Activated effector memory CD4-positive, alpha-beta T cell treated with anti-CD3 and anti-CD28 coated beads, Interleukin-2, amount 50 U/mL, for 16 hours (primary cell): ENCODE measurements around the gene DOCK10.

ENCODE experiments used
- DNase-seq: peaks from one replicate; pipeline ENCODE4 v3.0.0-alpha.2; 2020

Gene DOCK10

DNA sequence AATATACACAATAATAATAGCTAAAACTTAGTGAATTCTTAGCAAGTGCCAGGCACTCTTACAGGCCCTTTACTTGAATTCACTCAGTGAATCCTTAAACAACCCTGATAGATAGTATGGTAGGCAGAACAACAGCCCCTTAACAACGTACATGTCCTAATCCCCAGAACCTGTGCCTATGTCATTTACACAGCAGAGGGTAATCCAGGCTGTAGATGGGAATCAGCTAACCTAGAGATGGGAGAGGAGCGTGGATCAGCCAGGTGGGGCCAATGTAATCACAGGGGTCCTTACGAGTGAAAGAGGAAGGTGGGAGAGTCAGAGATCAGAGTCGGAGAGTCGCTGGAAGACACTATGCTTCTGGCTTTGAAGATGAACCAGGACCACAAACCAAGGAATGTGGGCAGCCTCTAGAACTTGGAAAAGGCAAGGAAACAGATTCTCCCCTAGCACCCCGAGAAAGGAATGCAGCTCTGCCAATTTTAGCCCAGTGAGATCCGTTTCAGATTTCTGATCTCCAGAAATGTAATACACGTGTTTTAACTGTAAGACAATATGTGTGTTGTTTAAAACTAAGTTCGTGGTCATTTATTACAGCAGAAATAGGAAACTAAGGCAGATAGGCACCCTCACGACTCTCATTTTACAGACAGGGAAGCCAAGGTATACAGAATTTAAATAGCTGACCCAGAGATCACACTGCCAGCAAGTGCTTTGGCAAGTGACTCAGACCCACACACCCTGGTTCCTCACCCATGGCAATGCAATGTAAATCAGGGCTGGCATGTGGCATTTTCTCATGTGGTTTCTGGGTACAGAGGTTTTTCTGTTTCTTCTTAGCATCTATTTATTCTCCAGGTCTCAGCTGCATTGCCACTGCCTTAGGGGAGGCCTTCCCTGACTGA, 68.9 kb downstream of the DOCK10 start:
- no peak for DNase-seq

GRCh38 chr2:224971214-224971613, 71.1 kb downstream of the DOCK10 start:
- DNase-seq = peak; percentile 63

DNA sequence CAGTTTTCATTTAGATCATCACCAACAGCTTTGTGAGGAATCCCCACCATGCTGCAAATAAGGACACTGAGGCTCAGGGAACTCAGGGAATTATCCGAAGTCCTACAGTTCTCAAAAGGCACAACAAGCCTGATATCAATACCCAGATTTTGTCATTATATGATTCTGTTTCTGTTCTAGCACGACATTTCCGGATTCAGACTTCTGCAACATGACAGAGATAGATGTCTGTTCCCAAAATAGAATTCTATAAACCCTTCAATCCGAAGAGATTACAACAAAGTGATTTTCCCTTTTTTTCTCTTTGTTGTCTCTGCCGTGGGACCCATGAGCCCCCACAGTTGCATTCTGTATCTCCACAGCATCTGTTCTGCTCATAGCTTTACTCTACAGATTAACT, 72.0 kb downstream of the DOCK10 start:
- no peak for DNase-seq

DNA sequence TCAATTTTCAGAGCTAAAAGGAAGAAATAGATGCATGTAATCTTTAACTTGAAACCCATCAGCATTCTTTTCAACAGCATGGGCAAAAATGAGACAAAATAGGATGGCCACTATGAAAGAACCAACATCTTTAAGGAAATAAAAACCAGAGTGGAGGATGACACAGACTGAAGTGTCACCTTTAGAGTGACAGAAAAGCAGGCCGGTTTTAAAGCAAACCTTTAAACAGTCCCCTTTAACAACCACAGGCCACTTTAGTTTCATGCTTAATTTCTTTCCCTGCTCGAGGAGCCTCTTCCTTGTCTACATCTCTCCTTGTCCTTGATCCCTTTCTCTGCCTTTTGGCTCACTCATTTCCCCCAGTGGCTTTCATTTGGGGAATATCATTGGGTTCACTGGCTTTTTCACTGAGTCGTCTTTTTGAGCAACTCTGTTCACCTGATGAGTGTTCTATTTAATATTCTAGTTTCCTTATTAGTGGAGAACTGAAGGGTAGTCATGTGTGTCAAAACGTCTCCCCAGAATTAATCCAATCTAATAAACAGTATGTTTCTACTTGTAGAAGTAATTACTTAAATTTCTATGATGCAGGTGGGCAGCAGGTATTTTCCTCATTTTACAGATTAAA, 72.5 kb downstream of the DOCK10 start:
- no peak for DNase-seq

DNA sequence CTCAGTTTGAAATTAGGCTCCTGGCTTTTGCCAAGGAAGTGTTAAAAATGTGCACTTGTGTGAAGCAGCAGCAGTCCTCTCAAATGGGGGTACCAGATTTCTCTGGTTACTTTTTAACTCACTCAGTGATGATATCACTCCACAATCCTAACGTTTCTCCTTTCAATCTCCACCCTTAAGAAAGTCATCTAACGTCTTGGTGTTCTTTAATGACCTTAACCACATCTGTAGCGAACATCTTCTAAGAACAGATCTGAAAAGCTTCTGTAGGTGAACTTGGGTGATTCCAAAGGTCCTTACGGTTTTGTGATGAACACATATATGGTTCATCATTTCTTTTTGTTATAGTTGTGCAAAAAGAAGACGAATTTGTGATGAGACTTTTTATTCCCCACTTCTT, 73.2 kb downstream of the DOCK10 start:
- DNase-seq = no peak

DNA sequence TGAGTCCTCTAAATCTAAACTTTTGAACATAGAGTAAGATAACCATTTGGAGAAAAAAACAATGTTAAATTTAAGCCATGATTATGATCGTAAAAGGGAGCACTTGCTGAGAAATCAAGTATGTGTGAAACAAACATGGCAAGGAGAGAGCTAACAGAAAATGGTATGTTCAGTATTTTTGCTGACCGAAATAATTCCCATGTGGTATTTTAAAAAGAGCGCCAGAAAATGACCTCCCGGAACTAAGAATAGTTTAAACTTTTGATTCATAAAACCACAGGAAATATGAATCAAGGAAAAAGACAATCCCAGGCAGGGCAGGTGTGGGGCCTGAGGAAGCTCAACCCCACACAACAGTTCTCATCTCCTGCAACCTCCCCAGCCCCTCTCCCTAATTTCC, 74.2 kb downstream of the DOCK10 start:
- DNase-seq = no peak

DNA sequence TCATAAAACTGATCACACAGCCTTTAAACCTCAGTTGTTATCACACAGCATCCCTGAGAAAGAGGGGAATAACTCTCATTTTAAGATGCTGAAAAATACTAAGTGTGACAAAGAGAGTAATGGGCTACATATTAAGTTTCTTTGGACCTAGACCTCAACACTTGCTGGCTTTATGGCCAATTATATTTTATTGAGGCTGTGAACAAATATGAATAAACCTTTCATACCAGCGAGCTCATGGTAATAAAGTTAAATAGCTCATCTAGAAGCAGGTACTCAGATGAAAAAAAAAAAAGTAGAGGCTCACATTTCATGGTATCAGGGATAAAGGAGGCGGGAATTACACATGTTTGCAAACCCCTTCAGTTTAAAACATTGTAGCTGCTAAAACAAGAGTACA, 75.7 kb downstream of the DOCK10 start:
- DNase-seq = no peak

DNA sequence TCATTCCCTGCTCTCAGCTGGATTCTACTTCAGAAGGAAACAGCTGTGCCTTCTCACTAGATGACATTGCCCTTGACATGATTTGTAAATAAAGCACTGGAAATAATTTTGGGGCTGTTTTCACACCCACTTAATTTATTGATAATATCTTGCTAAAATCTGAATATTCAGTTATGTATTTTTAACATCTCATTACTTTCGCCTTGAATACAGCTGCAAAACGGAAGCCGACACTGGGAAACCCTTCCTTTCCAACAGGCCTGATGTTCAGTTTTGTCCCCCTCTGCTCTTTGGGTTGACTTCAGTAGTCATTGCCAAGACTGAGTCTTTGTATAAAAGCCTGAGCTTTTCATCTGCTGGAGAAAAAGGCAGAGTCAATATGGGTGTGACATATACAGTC, 82.7 kb downstream of the DOCK10 start:
- DNase-seq = no peak

DNA sequence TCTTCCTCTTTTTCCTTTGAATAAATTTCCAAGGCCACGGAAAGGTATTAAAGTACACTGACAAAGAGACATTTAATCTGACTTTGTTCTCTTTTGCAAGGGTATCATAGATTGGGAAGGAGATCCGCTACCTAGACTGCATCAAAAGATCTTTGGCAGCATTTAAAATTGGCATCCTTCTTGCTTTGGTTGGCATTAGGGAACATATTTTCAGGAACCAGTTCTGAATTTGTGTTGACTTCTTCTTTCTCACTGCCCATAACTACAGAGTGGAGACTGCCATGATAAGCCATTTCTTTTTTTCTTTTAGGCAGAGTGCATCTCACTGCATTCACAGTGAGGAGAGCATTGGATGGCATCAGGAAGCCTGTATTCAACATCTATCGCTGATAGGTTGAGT, 83.4 kb downstream of the DOCK10 start:
- DNase-seq = no peak

DNA sequence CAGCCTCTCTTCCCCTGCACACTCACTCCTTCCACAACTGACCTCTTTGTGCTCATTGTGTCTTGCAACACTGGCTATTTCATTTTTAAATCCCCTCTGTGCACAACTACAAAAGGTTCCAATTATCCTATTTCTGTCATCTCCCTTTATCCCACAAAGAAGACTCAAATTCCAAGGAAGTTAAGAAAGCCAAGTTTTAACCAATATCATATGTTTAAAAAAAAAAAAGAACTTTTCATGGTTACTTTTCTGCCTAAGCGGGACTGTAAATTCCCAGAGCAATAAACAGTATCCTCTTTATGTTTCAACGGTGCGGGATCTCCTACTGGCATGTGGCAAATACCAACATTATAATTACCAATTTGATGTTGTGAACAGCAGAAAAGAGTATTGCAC, 83.8 kb downstream of the DOCK10 start:
- DNase-seq = no peak

DNA sequence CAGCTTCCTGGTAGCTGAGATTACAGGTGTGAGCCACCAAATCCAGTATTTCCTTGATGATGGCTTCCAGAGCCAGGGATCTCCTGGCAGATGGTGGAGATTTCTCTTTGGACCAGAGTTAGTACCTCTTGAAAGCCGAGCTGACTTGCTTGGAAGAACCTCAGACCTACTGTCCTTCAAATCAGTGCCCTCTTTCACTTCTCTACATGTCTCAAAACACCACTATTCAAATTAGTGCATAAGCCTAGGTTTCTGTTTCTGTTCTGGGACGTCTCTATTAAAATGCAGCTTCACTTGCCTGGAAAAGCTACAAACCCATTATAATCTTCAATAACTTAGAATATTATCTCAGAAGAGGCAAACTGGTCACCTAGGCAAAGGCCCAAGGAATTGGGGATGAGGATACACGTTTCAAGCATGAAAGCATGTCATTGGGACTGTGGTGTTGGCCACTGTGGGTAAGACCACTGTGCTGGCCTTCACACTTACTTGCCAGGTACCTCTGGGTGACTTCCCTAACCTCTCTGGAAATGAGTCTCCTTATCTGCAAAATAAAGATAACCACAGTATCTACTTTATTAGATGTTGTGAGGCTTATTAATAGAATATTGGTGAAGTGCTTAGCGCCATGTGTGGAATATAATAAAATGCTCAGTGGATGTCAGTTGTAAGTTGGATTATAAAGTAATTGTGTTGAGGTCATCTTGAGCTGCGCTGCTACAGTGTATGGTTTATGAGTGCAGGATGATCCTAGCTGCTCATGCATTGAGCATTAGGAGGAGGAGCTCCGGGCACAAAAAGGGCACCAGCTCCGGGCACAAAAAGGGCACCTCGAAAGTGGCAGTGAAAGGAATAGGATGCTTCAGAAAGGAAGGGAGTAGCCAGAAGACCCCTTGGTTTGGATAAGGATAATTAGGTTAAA, 84.5 kb downstream of the DOCK10 start:
- DNase-seq = no peak

DNA sequence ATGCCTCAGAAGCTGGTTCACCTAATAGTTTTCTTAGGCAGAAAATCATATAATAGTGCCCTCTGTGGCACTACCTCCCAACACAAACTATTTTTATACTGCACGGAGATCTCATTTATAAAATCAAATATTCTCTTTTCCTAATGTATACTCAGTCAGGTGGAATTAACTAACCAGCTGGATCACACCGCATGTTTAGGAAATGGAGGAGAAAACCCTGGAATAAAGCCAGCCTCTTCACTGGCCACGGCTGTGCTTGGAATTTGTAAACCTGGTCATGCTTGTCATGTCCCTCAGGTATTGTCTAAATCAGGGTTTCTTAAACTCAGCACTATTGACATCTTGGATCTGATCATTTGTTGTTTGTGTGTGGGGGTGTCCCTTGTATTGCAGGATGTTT, 85.6 kb downstream of the DOCK10 start:
- DNase-seq = no peak

DNA sequence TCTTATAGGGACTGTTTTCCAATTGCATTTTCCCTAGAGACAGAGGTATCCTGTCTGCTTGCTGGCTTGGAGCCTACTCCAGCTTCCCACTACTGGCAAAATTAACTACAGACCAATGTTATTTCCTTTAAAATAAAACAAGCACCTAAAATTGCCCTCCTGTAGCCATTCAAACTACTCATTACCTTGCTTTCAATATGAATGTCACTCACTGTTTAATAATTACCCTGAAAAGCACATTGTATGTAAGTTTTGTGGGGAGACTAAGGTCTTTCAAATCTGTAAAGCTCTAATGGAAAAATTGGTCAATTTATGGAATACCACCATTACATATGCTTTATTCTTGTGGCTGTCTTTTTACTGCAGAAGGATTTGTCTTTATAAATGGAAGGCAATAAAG, 87.3 kb downstream of the DOCK10 start:
- DNase-seq = no peak

- DNase-seq = peak; percentile 66
Observed at GRCh38 chr2:224952936-224953657, 89.2 kb downstream of the DOCK10 start.

DNA sequence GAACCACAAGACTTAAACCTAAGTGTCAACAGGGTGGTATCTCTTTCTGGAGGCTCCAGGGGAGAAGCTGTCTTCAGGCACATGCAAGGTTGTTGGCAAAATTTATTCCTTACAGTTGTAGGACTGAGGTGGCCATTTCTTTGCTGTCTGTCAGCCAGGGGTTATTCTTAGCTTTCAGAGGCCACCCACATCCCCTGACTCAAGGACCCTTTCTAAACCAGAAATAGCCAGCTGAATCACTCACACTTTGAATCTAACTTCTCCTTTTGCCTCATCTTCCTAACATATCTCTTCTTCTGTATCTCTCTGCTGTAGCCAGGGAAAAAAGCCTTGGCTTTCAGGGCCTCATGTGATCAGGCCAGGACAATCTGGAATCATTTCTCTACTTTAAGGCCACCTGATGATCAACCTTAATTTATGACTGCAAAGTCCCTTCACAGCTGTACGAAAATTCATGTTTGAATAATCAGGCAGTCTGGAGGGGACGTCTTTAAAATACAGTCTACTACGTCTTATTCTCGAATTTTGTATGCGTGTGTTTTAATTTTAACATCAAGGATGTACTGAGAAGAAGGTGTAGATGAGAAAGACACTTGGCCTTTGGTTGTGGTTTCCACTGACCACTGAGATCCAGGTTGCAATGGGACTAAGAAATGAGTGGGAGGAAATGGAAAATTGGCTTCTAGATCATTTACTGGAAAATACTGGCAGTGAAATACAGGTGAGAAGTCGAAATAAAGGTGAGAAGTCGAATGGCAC, 90.4 kb downstream of the DOCK10 start:
- no peak for DNase-seq

DNA sequence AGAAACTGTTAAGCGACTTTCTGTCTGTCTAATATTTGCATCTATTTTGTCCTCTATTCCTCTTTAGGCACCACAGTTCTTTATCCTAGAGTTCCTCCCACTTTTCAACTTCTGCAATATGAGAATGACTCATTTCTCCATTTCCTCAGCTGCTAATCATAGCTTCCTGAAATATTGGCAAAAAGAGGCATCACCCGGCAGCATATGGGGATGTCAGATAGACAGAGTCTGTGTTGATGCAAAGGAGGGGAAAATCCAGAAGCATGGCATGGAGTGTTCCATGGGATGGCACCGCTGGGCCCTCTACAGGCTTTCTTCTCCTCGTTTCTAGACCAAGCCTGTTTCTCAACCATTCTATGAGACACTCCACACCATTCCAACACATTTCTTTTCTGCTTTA, 93.4 kb downstream of the DOCK10 start:
- DNase-seq = no peak

DNA sequence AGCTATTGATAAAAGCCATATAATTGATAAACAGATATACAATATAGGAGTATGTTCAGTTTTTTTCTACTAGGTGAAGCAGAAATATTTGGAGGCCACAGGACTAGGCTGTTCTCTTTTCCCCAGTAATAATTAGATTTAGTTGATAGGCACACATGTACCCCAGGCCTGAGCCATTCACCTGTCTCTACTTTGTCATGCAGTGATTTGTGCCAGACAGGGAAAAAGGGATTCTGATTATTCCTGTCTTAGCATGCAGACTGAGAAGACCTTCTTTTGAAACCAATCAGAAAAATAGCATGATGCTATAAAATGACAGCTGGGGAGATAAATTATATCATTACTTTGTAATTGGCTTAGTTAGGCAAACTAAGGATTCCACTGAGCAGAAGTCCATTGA, 94.3 kb downstream of the DOCK10 start:
- no peak for DNase-seq

DNA sequence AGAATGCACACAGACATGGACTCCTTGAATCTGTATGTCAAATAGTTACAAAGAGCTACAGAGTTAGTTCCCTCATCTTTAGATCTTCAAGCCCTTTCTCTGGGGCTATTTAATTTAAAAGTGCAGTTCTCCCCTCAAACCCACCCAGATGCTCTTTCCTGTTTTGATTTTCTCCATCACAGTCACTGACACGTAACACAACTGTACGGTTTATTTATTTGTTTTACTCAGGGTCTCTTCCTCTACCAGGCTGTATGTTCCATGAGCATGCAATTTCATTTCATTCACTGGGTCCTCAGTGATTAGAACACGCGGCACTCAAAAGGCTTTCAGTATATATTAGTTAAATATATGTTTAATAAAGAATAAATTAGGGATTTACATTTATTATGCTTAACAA, 94.7 kb downstream of the DOCK10 start:
- no peak for DNase-seq

- no peak for DNase-seq
Observed at GRCh38 chr2:224946895-224947294, 95.4 kb downstream of the DOCK10 start.

GRCh38 chr2:224944707-224945547, 97.3 kb downstream of the DOCK10 start:
- no peak for DNase-seq

- DNase-seq = peak; percentile 83
Observed at GRCh38 chr2:224943601-224944041, 98.6 kb downstream of the DOCK10 start.
